IMR-90 (cell line): Measurements from ENCODE around the gene TPT1. TPM values are rescaled to one million over a fixed set of nuclear protein-coding genes. Genes with fewer than 3 reads are reported as not detected.

Experiments
- ATAC-seq: fragments of 200-7000 bp; cut with Tn5 transposase; 2 replicates; pipeline ENCODE4 v1.9.1; 2020; ENCODE audit warnings: low read depth, mild to moderate bottlenecking, moderate library complexity
- BruUV-seq: library from RNA; stranded (reverse); fragments of 400-500 nt; replicated peaks from 2 replicates; lab custom pipeline; 2021; lab: Mats Ljungman, UMichigan
- CTCF ChIA-PET: fragments of 300-600 bp; formaldehyde crosslinking; extraction: SDS; loops from one replicate; lab custom pipeline; 2021; ENCODE audit warnings: antibody characterized with exemption; lab: Yijun Ruan, JAX
- POLR2A ChIA-PET: fragments of 300-600 bp; sonication (Branson Sonifier 250); formaldehyde crosslinking; loops from one replicate; lab custom pipeline; 2022; ENCODE audit warnings: antibody characterized with exemption; ENCODE audit not compliant: unreplicated experiment; lab: Charles Lee
- DNase-seq: peaks from one replicate; pipeline ENCODE4 v3.0.0; 2013
- H2AFZ ChIP-seq: replicated peaks from 2 replicates; pipeline ENCODE3; 2013; ENCODE audit warnings: low read length, mild to moderate bottlenecking; ENCODE audit not compliant: poor library complexity
- H2AK5ac ChIP-seq: 2 replicates; pipeline ENCODE4 v1.6.1; 2013; ENCODE audit warnings: low read depth, low read length, inconsistent platforms
- H2AK9ac ChIP-seq: replicated peaks from 2 replicates; pipeline ENCODE3; 2013; ENCODE audit warnings: mild to moderate bottlenecking, low read depth, low read length, moderate library complexity; ENCODE audit not compliant: poor library complexity
- H2BK120ac ChIP-seq: 2 replicates; pipeline ENCODE4 v1.6.1; 2013; ENCODE audit warnings: low read depth, low read length, inconsistent platforms
- H2BK15ac ChIP-seq: 3 replicates; pipeline ENCODE4 v1.6.1; 2013; ENCODE audit warnings: low read depth, low read length, inconsistent platforms
- H2BK20ac ChIP-seq: 2 replicates; pipeline ENCODE4 v1.6.1; 2013; ENCODE audit warnings: low read depth, mild to moderate bottlenecking, inconsistent platforms, low read length, moderate library complexity
- H2BK5ac ChIP-seq: 2 replicates; pipeline ENCODE4 v1.6.1; 2013; ENCODE audit warnings: mild to moderate bottlenecking, low read depth, low read length, inconsistent platforms; ENCODE audit not compliant: poor library complexity, severe bottlenecking
- H3K14ac ChIP-seq: replicated peaks from 2 replicates; pipeline ENCODE4 v1.6.1; 2013; ENCODE audit warnings: low read depth, low read length, inconsistent platforms
- H3K18ac ChIP-seq: 2 replicates; pipeline ENCODE4 v1.6.1; 2013; ENCODE audit warnings: low read depth, low read length, control low read depth
- H3K23ac ChIP-seq: 2 replicates; pipeline ENCODE4 v1.6.1; 2013; ENCODE audit warnings: low read depth, low read length, inconsistent platforms
- H3K27ac ChIP-seq: 2 replicates; pipeline ENCODE4 v1.5.1; 2013; ENCODE audit warnings: mild to moderate bottlenecking, control low read depth, low read length; ENCODE audit not compliant: insufficient read depth
- H3K27me3 ChIP-seq: 2 replicates; pipeline ENCODE4 v1.6.1; 2013; ENCODE audit warnings: low read length; ENCODE audit not compliant: control insufficient read depth, insufficient read depth
- H3K36me3 ChIP-seq: 2 replicates; pipeline ENCODE4 v1.6.1; 2013; ENCODE audit warnings: low read length, mixed read lengths; ENCODE audit not compliant: control insufficient read depth, insufficient read depth
- H3K4ac ChIP-seq: 2 replicates; pipeline ENCODE4 v1.6.1; 2013; ENCODE audit warnings: low read depth, low read length, inconsistent platforms
- H3K4me1 ChIP-seq: 2 replicates; pipeline ENCODE4 v1.6.1; 2013; ENCODE audit warnings: low read length, mixed read lengths; ENCODE audit not compliant: control insufficient read depth, insufficient read depth
- H3K4me2 ChIP-seq: 2 replicates; pipeline ENCODE4 v1.6.1; 2013; ENCODE audit warnings: low read depth, mild to moderate bottlenecking, control low read depth, low read length, moderate library complexity
- H3K4me3 ChIP-seq: 2 replicates; pipeline ENCODE4 v1.5.1; 2013; ENCODE audit warnings: low read depth, mild to moderate bottlenecking, control low read depth, low read length, moderate library complexity; ENCODE audit not compliant: insufficient read depth
- H3K56ac ChIP-seq: 2 replicates; pipeline ENCODE4 v1.6.1; 2013; ENCODE audit warnings: low read length, inconsistent platforms; ENCODE audit not compliant: insufficient read depth; ENCODE audit errors: extremely low read depth
- H3K79me1 ChIP-seq, 2 experiments: 2 replicates each; pipeline ENCODE4 v1.6.1; 2013; ENCODE audit warnings: low read length in 2 of 2, inconsistent platforms in 1 of 2, low read depth in 1 of 2
- H3K9ac ChIP-seq: 2 replicates; pipeline ENCODE4 v1.6.1; 2013; ENCODE audit warnings: low read depth, low read length, control low read depth
- H3K9me1 ChIP-seq: 2 replicates; pipeline ENCODE4 v1.6.1; 2013; ENCODE audit warnings: low read length, inconsistent platforms; ENCODE audit not compliant: insufficient read depth
- H3K9me3 ChIP-seq: 2 replicates; pipeline ENCODE4 v1.6.1; 2013; ENCODE audit warnings: low read length; ENCODE audit not compliant: control insufficient read depth, insufficient read depth
- H4K20me1 ChIP-seq: 2 replicates; pipeline ENCODE4 v1.6.1; 2013; ENCODE audit warnings: low read length, inconsistent platforms; ENCODE audit not compliant: insufficient read depth
- H4K5ac ChIP-seq: 2 replicates; pipeline ENCODE4 v1.6.1; 2013; ENCODE audit warnings: mild to moderate bottlenecking, low read depth, low read length, control low read depth
- H4K8ac ChIP-seq, 2 experiments: 2 replicates each; pipeline ENCODE4 v1.6.1; 2013; ENCODE audit warnings: low read depth in 2 of 2, low read length in 2 of 2, control low read depth in 1 of 2, inconsistent platforms in 1 of 2
- H4K91ac ChIP-seq: 2 replicates; pipeline ENCODE4 v1.6.1; 2013; ENCODE audit warnings: low read depth, low read length, inconsistent platforms; ENCODE audit not compliant: insufficient read depth
- CHD1 ChIP-seq: IDR thresholded peaks from 2 replicates; pipeline ENCODE4 v1.6.1; 2012; ENCODE audit warnings: low read depth, low read length, improper control_type of control experiment
- ELK1 ChIP-seq: fragments of 150-350 bp; IDR thresholded peaks from 2 replicates; pipeline ENCODE4 v1.6.1; 2016; ENCODE audit warnings: low read depth, mild to moderate bottlenecking, low read length, moderate library complexity, borderline replicate concordance
- MAFK ChIP-seq: IDR thresholded peaks from 2 replicates; pipeline ENCODE4 v1.6.1; 2012; ENCODE audit warnings: low read depth, low read length, improper control_type of control experiment
- MXI1 ChIP-seq: IDR thresholded peaks from 2 replicates; pipeline ENCODE4 v1.6.1; 2012; ENCODE audit warnings: low read depth, mild to moderate bottlenecking, low read length, moderate library complexity, borderline replicate concordance
- POLR2A ChIP-seq: IDR thresholded peaks from 2 replicates; pipeline ENCODE4 v1.6.1; 2012; ENCODE audit warnings: mild to moderate bottlenecking, low read depth, low read length
- RAD21 ChIP-seq: IDR thresholded peaks from 2 replicates; pipeline ENCODE4 v1.6.1; 2012; ENCODE audit warnings: low read length, improper control_type of control experiment
- SMC3 ChIP-seq: fragments of 150-350 bp; IDR thresholded peaks from 2 replicates; pipeline ENCODE4 v1.6.1; 2016; ENCODE audit warnings: low read depth, mild to moderate bottlenecking, antibody characterized with exemption, low read length, moderate library complexity
- WGBS, 2 experiments: methylation state at CpG; one replicate each; pipeline versions ENCODE4 v1.1.5 to v1.1.7; 2013; ENCODE audit warnings: missing lambda C conversion rate in 2 of 2; ENCODE audit not compliant: insufficient read length in 1 of 2; ENCODE audit errors: extremely low coverage in 2 of 2; 5-methylcytosine and 5-hydroxymethylcytosine counted together
- dilution Hi-C: fragments of 300-500 bp; cut with HindIII; formaldehyde crosslinking; loops from one replicate; pipeline ENCODE4 v1.14.3; 2018; ENCODE audit warnings: low sequenced_read_pairs; ENCODE audit not compliant: unreplicated experiment
- in situ Hi-C: fragments of 300-500 bp; cut with MboI; formaldehyde crosslinking; loops from 3 replicates; pipeline ENCODE4 v1.14.3; 2019; ENCODE audit warnings: low sequenced_read_pairs, inconsistent platforms, mixed read lengths
- intact Hi-C: fragments of 100-400 bp; cut with micrococcal nuclease; formaldehyde crosslinking; loops from 2 replicates; pipeline ENCODE4 v1.10.0; 2022
- polyA plus RNA-seq, 3 experiments: library from polyadenylated mRNA; depleted of rRNA; stranded (reverse); fragments of >200 nt; gene quantifications; 2 replicates each; pipeline ENCODE4 v1.2.3, GENCODE V29; 2012; ENCODE audit warnings: low replicate concordance in 1 of 3
- total RNA-seq: library from RNA; depleted of rRNA; stranded (reverse); fragments of >200 nt; gene quantifications from 2 replicates; pipeline ENCODE4 v1.2.3, GENCODE V29; 2012

Gene TPT1
- total and polyA plus RNA-seq, 2 of the 4 experiments (the other 2 are of a cell fraction) = 1,663 to 2,665 TPM

GRCh38 chr13:45364876-45365557 lies 24.0 kb upstream of the TPT1 start:
- Histone ChIP-seq H2BK120ac (no peak overlapping the region), H3K36me3 (peaks cover 19% of the 10 kb centered on the region), H4K91ac (no peak overlapping the region), H3K23ac (no peak overlapping the region), H3K18ac (no peak overlapping the region), H3K79me1 (peaks cover 7 to 29% of the 10 kb centered on the region in 2 experiments; a peak in 3 of 4 replicates), H2BK5ac (no peak overlapping the region), H2AFZ (no peak overlapping the region), H2AK5ac (no peak overlapping the region), H4K20me1 (no peaks in the 10 kb centered on the region), H3K4me3 (no peak overlapping the region), H3K9me3 (no peaks in the 10 kb centered on the region), H2AK9ac (peak overlapping the region; percentile 1), H3K14ac (no peak overlapping the region), H4K5ac (no peak overlapping the region), H4K8ac (no peak overlapping the region), H3K27ac (no peak overlapping the region), H3K4me2 (no peak overlapping the region), H3K4ac (no peak overlapping the region), H3K56ac (no peak overlapping the region), H2BK15ac (no peak overlapping the region), H3K9me1 (peaks cover 11% of the 10 kb centered on the region; the same call in 1 of the 2 replicates), H3K9ac (no peak overlapping the region), H3K4me1 (no peaks in the 10 kb centered on the region), H2BK20ac (no peak overlapping the region), H3K27me3 (no peaks in the 10 kb centered on the region)
- dilution Hi-C loops = no loop called here
- no peak for TF ChIP-seq POLR2A
- TF ChIP-seq MAFK = no peak
- TF ChIP-seq MXI1 = no peak
- no peak for TF ChIP-seq ELK1
- TF ChIP-seq RAD21 = no peak
- no peak for TF ChIP-seq SMC3
- no peak for TF ChIP-seq CHD1
- ATAC-seq (no peak), DNase-seq (no peak)
- intact Hi-C loops = no loop called here
- 86% methylated on average over 4 of the region's 10 CpGs; no CpG with 5 or more reads in 1 of the 2 experiments for WGBS, 2 experiments
- CTCF ChIA-PET = no interaction called here
- POLR2A ChIA-PET = interaction anchor here (1.0 kb wide), 1 partner anchor 22 kb away, joined by 4 read pairs; no protein-coding TSS in a partner anchor
- no TSS peak for BruUV-seq
- in situ Hi-C loops = loop anchor here (25.0 kb wide), 1 partner anchor 622 kb away; no protein-coding TSS in a partner anchor
